ENCODE data around the gene MPV17L2. TPM values are rescaled to one million over a fixed set of nuclear protein-coding genes. Genes with fewer than 3 reads are reported as not detected.

The MPV17L2 gene
- total RNA-seq (10 to 100 TPM in 1 of 2 donors, 1 to 10 TPM in 1; 3.6 to 12.1 TPM), polyA plus RNA-seq (10 to 100 TPM; 16.1 to 28.0 TPM)

GRCh38 chr19:18192673-18193387 lies at the start of gene MPV17L2:
MPV17L2 (plus strand) TSS chr19:18193218; CDS start chr19:18193282, 64 bp downstream.
- peak within 1 kb of the TSS; percentile 87 to 89 for H3K9ac ChIP-seq (ENCODE audit: low read depth in 1 of 2, low read length in 2 of 2)
- peak within 1 kb of the TSS; percentile 93 to 96 for H3K27ac ChIP-seq (ENCODE audit: low read depth in 1 of 2, low read length in 2 of 2)
- peaks cover 7 to 19% (median 14%) of the 10 kb centered on the region in 4 donors for H3K4me1 ChIP-seq (ENCODE audit: control insufficient read depth in 4 of 4, insufficient read depth in 4 of 4, low read length in 3 of 4)
- no peaks in the 10 kb centered on the region for H3K27me3 ChIP-seq (ENCODE audit: control insufficient read depth in 4 of 4, insufficient read depth in 4 of 4, low read length in 3 of 4)
- TF ChIP-seq SP1 (IDR thresholded peaks at IDR 0.05) (peak; percentile 100), ZBTB33 (IDR thresholded peaks at IDR 0.05) (no peak), HNF4G (IDR thresholded peaks at IDR 0.05) (peak; percentile 14), RAD21 (IDR thresholded peaks at IDR 0.05) (no peak), TAF1 (conservative IDR thresholded peaks at IDR 0.05) (peak; percentile 90), RXRA (IDR thresholded peaks at IDR 0.05) (peak; percentile 48 to 71), YY1 (IDR thresholded peaks at IDR 0.05) (peak; percentile 59), FOXA1 (IDR thresholded peaks at IDR 0.05) (no peak), HNF4A (conservative IDR thresholded peaks at IDR 0.05) (peak; percentile 26 to 51), CTCF (IDR thresholded peaks at IDR 0.05; ENCODE audit: low read depth, low read length, missing input control) (no peak), GABPA (IDR thresholded peaks at IDR 0.05 in 1 of 2, conservative IDR thresholded peaks at IDR 0.05 in 1 of 2) (peak in 1 of 2 donors; percentile 36), EGR1 (IDR thresholded peaks at IDR 0.05; ENCODE audit: low read depth in 2 of 2) (no peak), JUND (IDR thresholded peaks at IDR 0.05) (no peak), FOXA2 (IDR thresholded peaks at IDR 0.05) (no peak), NR2F2 (IDR thresholded peaks at IDR 0.05) (peak; percentile 100)
- TF ChIP-seq, protein P1, sequence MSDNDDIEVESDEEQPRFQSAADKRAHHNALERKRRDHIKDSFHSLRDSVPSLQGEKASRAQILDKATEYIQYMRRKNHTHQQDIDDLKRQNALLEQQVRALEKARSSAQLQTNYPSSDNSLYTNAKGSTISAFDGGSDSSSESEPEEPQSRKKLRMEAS (IDR thresholded peaks at IDR 0.05), result peak; percentile 76
- TF ChIP-seq, protein P2, sequence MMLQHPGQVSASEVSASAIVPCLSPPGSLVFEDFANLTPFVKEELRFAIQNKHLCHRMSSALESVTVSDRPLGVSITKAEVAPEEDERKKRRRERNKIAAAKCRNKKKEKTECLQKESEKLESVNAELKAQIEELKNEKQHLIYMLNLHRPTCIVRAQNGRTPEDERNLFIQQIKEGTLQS (IDR thresholded peaks at IDR 0.05), result peak; percentile 50
- TF ChIP-seq, protein P3, sequence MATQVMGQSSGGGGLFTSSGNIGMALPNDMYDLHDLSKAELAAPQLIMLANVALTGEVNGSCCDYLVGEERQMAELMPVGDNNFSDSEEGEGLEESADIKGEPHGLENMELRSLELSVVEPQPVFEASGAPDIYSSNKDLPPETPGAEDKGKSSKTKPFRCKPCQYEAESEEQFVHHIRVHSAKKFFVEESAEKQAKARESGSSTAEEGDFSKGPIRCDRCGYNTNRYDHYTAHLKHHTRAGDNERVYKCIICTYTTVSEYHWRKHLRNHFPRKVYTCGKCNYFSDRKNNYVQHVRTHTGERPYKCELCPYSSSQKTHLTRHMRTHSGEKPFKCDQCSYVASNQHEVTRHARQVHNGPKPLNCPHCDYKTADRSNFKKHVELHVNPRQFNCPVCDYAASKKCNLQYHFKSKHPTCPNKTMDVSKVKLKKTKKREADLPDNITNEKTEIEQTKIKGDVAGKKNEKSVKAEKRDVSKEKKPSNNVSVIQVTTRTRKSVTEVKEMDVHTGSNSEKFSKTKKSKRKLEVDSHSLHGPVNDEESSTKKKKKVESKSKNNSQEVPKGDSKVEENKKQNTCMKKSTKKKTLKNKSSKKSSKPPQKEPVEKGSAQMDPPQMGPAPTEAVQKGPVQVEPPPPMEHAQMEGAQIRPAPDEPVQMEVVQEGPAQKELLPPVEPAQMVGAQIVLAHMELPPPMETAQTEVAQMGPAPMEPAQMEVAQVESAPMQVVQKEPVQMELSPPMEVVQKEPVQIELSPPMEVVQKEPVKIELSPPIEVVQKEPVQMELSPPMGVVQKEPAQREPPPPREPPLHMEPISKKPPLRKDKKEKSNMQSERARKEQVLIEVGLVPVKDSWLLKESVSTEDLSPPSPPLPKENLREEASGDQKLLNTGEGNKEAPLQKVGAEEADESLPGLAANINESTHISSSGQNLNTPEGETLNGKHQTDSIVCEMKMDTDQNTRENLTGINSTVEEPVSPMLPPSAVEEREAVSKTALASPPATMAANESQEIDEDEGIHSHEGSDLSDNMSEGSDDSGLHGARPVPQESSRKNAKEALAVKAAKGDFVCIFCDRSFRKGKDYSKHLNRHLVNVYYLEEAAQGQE (IDR thresholded peaks at IDR 0.05), result peak; percentile 78
- peak within 1 kb of the TSS; percentile 53 to 87 (median 86) for H3K4me3 ChIP-seq (ENCODE audit: low read depth in 1 of 3, low read length in 3 of 3)
- peak; percentile 96 for DNase-seq (ENCODE audit: low spot score)
- H3K9me3 ChIP-seq (ENCODE audit: control insufficient read depth in 4 of 4, low read length in 3 of 4), result no peaks in the 10 kb centered on the region
- H3K36me3 ChIP-seq (ENCODE audit: control insufficient read depth in 4 of 4, insufficient read depth in 3 of 4, low read depth in 1 of 4, low read length in 3 of 4), result peaks cover 0 to 5% (median 0%) of the 10 kb centered on the region in 4 donors
- WGBS, result under 1% methylated on average over 74 of the region's 74 CpGs
